IPS-15b (cell line): ENCODE results near the gene SLC10A7.

ENCODE experiments used
- H3K27me3 ChIP-seq: one replicate; pipeline ENCODE4 v1.6.1; 2013; ENCODE audit warnings: low read length; ENCODE audit not compliant: control insufficient read depth, insufficient read depth
- H3K36me3 ChIP-seq: one replicate; pipeline ENCODE4 v1.6.1; 2013; ENCODE audit warnings: low read length; ENCODE audit not compliant: control insufficient read depth, insufficient read depth
- H3K4me1 ChIP-seq: one replicate; pipeline ENCODE4 v1.6.1; 2013; ENCODE audit warnings: mild to moderate bottlenecking, low read length; ENCODE audit not compliant: control insufficient read depth, insufficient read depth
- H3K4me3 ChIP-seq: one replicate; pipeline ENCODE4 v1.5.1; 2013; ENCODE audit warnings: low read depth, low read length
- H3K9ac ChIP-seq: one replicate; pipeline ENCODE4 v1.6.1; 2013; ENCODE audit warnings: low read depth, mild to moderate bottlenecking, low read length
- H3K9me3 ChIP-seq: one replicate; pipeline ENCODE4 v1.6.1; 2013; ENCODE audit warnings: mild to moderate bottlenecking, low read length; ENCODE audit not compliant: control insufficient read depth, insufficient read depth

SLC10A7 gene

GRCh38 chr4:146436423-146437162 lies 85.1 kb downstream of the SLC10A7 start:
- peaks cover 5% of the 10 kb centered on the region for H3K4me1 ChIP-seq
- no peaks in the 10 kb centered on the region for H3K36me3 ChIP-seq
- no peak overlapping the region for H3K4me3 ChIP-seq
- no peak overlapping the region for H3K9ac ChIP-seq
- H3K27me3 ChIP-seq = no peaks in the 10 kb centered on the region
- no peaks in the 10 kb centered on the region for H3K9me3 ChIP-seq

GRCh38 chr4:146435962-146436361 lies 85.8 kb downstream of the SLC10A7 start:
- no peaks in the 10 kb centered on the region for H3K27me3 ChIP-seq
- H3K9me3 ChIP-seq = no peaks in the 10 kb centered on the region
- no peak overlapping the region for H3K4me3 ChIP-seq
- H3K9ac ChIP-seq = no peak overlapping the region
- peaks cover 5% of the 10 kb centered on the region for H3K4me1 ChIP-seq
- no peaks in the 10 kb centered on the region for H3K36me3 ChIP-seq

GRCh38 chr4:146432065-146432464 lies 89.7 kb downstream of the SLC10A7 start:
- H3K27me3 ChIP-seq = no peaks in the 10 kb centered on the region
- no peaks in the 10 kb centered on the region for H3K36me3 ChIP-seq
- no peaks in the 10 kb centered on the region for H3K9me3 ChIP-seq
- no peak overlapping the region for H3K9ac ChIP-seq
- no peak overlapping the region for H3K4me3 ChIP-seq
- peaks cover 2% of the 10 kb centered on the region for H3K4me1 ChIP-seq

- no peaks in the 10 kb centered on the region for H3K4me1 ChIP-seq
- no peaks in the 10 kb centered on the region for H3K36me3 ChIP-seq
- H3K4me3 ChIP-seq = no peak overlapping the region
- H3K27me3 ChIP-seq = no peaks in the 10 kb centered on the region
- H3K9me3 ChIP-seq = no peaks in the 10 kb centered on the region
- H3K9ac ChIP-seq = no peak overlapping the region
Measured at GRCh38 chr4:146428298-146428697, 93.4 kb downstream of the SLC10A7 start.

GRCh38 chr4:146417822-146418221 lies 103.9 kb downstream of the SLC10A7 start:
- Histone ChIP-seq H3K4me3 (no peak overlapping the region), H3K4me1 (peaks cover 3% of the 10 kb centered on the region), H3K27me3 (no peaks in the 10 kb centered on the region), H3K9me3 (no peaks in the 10 kb centered on the region), H3K9ac (no peak overlapping the region), H3K36me3 (no peaks in the 10 kb centered on the region)

- Histone ChIP-seq H3K4me1 (peaks cover 3% of the 10 kb centered on the region), H3K36me3 (no peaks in the 10 kb centered on the region), H3K9me3 (no peaks in the 10 kb centered on the region), H3K4me3 (no peak overlapping the region), H3K27me3 (no peaks in the 10 kb centered on the region), H3K9ac (no peak overlapping the region)
Measured at GRCh38 chr4:146415829-146416228, 105.9 kb downstream of the SLC10A7 start.

- Histone ChIP-seq H3K27me3 (no peaks in the 10 kb centered on the region), H3K4me1 (no peaks in the 10 kb centered on the region), H3K36me3 (no peaks in the 10 kb centered on the region), H3K9ac (no peak overlapping the region), H3K9me3 (no peaks in the 10 kb centered on the region), H3K4me3 (no peak overlapping the region)
Measured at GRCh38 chr4:146407669-146408084, 114.1 kb downstream of the SLC10A7 start.

- Histone ChIP-seq H3K36me3 (no peaks in the 10 kb centered on the region), H3K4me1 (no peaks in the 10 kb centered on the region), H3K27me3 (no peaks in the 10 kb centered on the region), H3K9ac (no peak overlapping the region), H3K9me3 (no peaks in the 10 kb centered on the region), H3K4me3 (no peak overlapping the region)
Measured at GRCh38 chr4:146407257-146407656, 114.5 kb downstream of the SLC10A7 start.

GRCh38 chr4:146401274-146401673 lies 120.5 kb downstream of the SLC10A7 start:
- no peaks in the 10 kb centered on the region for H3K4me1 ChIP-seq
- H3K27me3 ChIP-seq = no peaks in the 10 kb centered on the region
- H3K4me3 ChIP-seq = no peak overlapping the region
- no peaks in the 10 kb centered on the region for H3K9me3 ChIP-seq
- H3K9ac ChIP-seq = no peak overlapping the region
- H3K36me3 ChIP-seq = no peaks in the 10 kb centered on the region

- no peaks in the 10 kb centered on the region for H3K36me3 ChIP-seq
- no peak overlapping the region for H3K4me3 ChIP-seq
- H3K27me3 ChIP-seq = no peaks in the 10 kb centered on the region
- H3K4me1 ChIP-seq = no peaks in the 10 kb centered on the region
- H3K9me3 ChIP-seq = no peaks in the 10 kb centered on the region
- H3K9ac ChIP-seq = no peak overlapping the region
Measured at GRCh38 chr4:146398896-146399445, 122.8 kb downstream of the SLC10A7 start.

GRCh38 chr4:146398404-146398803 lies 123.3 kb downstream of the SLC10A7 start:
- no peaks in the 10 kb centered on the region for H3K27me3 ChIP-seq
- no peak overlapping the region for H3K9ac ChIP-seq
- no peak overlapping the region for H3K4me3 ChIP-seq
- H3K9me3 ChIP-seq = no peaks in the 10 kb centered on the region
- no peaks in the 10 kb centered on the region for H3K36me3 ChIP-seq
- H3K4me1 ChIP-seq = no peaks in the 10 kb centered on the region

- Histone ChIP-seq H3K4me1 (no peaks in the 10 kb centered on the region), H3K9ac (no peak overlapping the region), H3K4me3 (no peak overlapping the region), H3K27me3 (no peaks in the 10 kb centered on the region), H3K36me3 (no peaks in the 10 kb centered on the region), H3K9me3 (no peaks in the 10 kb centered on the region)
Measured at GRCh38 chr4:146389561-146389960, 132.2 kb downstream of the SLC10A7 start.
